ENCODE results near the gene BLCAP.

The BLCAP gene

DNA sequence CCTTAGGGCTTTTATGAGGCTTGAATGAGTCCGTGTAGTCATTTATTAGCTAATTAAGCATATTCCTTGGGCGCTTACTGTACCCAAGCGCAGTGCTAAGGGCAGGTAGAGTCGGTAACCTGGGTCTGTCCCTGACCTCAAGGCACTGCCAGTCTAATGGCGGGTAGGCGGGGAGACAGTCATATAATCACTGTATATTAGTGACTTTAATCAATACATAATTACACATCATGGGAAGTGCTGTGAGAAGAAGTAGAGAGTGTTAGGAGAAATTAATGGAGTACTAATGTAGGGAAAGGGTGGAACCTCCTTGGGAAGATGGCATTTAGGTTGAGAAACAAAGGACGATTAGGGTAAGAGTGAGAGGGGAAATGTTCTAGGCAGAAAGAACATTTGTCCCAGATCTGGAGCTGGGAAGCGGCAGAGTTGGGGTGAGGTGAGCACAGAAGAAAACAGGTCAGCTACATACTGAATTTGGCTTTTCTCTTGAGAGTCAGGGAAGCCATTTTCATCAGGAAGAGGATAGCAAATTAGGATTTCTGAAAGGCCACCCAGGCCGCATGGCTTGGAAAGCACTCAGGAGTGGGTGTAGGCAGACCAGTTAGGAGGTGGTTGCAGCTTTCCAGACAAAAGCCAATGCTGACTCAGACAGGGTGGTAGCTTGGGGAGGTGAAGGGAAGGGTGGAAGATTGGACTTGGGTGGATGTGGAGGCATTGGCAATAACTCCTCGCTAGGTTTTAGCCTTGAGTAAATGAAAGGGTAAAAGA lies 954 bp upstream of the BLCAP start:
- DNase-seq = no peak

DNA sequence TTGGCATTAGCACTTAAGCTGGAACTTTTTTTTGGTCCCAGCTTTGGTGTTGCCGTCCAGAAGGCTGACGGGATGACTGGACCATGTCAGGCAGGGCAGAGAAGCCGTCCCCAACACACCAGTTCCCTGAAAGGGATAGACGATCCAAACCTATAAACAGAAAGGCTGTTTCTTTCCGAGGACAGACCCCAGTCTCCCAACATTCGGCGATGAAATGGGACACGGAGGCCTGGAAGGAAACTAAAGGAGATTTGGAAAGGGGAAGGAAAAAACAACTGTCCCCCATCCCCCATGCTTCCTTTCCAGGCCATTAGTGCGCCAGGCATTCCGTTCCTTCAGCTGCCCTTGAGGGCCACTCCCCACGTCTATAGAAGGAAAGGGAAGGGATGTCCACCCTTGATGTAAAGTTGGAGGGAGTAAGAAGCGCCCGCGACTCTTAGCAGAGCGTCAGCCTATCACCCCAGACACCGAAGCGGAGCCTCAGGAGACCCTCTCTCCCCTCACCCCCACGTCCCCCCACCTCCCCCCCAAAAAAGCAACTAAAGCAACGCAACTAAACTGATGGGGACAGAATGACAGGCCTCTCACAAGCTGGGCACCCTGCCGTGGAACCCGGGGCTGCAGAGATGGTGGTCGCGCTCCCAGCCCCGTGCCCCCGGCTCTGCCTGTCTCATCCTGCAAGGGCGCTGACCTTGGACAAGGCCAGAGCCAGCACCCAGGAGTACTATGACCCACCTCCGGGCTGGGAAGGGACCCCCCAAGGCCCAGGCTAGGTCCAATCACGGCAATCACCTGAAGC lies 638 bp downstream of the BLCAP start:
- DNase-seq = no peak

- no peak for DNase-seq
These were observed 1.3 kb downstream of the BLCAP start for GRCh38 chr20:37526238-37526838.

- no peak for DNase-seq
These were observed 1.9 kb downstream of the BLCAP start for GRCh38 chr20:37525810-37526209.

DNA sequence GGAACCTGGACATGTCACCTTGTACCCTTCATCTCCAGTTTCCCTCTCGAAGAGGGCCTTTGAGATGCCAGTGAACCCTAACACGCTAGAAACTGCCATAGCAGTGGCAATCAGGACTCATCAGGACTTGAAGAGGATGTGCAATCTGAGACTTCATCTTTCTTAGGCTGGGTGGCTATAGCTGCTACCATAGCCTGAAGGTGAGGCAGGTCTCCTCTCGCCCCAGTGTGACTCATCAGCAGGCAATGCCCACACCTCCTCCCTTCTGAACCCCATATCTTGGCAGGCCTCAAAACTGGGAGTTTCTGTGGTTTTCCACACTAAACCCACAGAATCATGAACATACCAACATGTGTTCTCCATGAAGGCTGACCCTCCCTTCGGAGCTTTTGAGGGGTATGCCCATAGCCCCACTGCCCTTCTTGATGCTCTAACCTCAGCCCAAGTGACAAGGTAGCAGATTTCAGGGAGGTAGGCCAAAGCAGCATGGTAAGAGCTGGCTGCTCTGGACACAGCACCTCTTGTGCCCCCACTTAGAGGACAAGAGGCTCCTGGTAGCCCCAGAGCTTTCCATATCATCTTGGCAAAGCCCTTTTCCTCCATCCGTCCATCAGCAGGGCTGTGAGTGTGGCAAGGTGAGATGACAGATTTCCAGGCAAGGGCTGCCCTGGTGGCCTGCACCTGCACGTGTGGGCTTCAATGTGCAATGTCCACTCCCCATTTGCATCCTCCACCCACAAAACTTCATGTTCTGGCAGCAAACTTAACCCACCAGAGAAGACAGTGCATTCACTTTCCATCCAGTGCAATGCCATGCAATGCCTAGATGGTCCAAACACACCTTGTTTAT lies 2.6 kb downstream of the BLCAP start:
- no peak for DNase-seq

DNA sequence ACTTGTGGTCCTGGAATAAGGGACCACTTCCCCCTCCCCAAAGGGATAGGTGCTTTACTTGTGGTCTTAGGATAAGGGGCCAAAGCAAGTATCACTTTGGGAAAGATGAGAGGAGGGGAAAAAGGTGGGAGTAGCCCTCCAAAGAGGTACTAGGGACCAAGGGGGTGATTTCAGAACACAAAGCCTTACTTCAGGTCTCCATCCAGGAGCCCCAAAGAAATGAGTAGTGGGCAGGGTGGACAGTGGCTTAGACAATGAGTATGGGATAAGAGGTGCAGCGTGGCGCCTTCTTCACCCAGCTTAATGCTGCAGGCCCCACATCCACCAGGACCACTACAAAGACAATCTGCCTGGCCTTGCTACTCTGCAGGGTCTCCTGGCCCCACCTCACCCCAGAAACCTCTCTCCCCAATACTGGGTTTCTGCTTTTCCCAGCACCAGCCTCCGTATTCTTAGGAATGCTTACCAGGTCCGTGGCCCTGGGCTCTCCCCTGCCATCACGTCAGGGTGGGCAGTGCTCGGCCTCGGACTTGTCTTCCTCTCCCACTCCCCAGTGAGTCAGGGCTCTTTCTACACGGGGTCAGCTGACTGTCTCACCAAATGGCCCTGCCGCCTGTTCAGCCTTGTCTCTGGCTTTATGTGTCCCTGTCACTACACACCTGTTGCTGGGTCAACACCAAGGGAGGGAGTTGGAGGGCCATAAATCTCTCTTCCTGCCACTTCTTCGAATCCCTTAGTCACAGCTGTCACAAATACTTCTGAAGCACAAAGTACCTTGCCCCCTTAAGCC lies 3.6 kb downstream of the BLCAP start:
- DNase-seq = no peak

DNA sequence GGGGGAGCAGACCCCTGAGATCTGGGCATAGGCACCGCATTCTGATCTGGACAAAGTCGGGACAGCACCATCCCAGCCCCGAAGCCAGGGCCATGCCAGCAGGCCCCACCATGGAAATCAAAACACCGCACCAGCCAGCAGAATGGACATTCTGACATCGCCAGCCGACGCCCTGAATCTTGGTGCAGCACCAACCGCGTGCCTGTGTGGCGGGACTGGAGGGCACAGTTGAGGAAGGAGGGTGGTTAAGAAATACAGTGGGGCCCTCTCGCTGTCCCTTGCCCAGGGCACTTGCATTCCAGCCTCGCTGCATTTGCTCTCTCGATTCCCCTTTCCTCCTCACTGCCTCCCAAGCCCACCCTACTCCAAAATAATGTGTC lies 4.7 kb downstream of the BLCAP start:
- DNase-seq = no peak

DNA sequence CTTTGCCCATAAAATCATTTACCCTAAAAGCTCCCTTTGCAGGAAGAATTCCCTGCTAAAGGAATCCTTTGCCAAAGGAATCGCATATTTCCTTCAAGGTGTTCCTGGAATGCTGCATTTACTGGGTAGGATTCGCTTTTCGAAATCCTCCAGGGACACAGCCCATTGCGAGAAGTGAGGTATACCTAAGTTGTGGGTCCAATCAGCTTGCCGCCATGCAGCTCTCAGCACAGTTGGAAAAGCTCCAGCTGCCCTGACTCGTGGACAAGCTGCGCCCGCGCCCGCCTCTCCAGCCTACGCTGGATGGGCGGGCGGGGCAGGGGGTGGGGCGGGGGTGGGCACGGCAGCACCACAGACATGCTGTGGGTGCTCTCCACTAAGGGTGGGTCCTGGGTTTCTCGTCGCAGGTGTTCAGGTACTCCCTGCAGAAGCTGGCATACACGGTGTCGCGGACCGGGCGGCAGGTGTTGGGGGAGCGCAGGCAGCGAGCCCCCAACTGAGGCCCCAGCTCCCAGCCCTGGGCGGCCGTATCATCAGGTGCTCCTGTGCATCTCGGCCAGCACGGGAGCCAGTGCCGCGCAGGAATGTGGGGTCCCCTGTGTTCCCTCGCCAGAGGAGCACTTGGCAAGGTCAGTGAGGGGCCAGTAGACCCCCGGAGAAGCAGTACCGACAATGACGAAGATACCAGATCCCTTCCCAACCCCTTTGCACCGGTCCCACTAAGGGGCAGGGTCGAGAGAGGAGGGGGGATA lies 5.2 kb downstream of the BLCAP start:
- DNase-seq = no peak

DNA sequence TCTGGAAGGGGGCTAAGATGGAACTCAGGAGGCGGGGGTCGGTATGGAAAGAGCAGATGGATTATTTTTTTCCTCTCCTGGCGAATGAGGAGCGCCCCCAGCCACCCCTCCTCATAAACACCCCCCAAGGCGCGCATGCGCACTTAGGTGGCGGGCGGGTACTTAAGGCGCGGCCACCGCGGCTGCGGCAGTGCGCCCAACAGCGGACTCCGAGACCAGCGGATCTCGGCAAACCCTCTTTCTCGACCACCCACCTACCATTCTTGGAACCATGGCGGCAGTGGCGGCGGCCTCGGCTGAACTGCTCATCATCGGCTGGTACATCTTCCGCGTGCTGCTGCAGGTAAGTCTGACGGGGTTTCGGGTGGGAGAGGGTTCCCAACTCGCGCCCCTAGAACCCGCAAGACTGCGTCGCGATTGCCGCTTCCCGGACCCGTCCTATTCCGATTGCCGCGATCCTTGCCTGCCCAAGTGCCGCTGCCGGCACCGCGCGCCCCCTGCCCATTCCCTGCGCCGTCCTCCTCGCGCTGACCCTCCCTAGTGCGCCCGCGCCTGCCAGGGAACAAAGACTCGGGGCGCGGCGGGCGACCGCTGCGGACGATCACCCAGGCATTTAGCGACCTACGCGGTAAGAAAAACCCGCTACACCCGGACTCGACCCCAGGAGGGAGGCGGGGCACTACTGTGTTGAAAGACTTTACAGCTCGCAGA lies 6.5 kb downstream of the BLCAP start, which contains the start of gene NNAT:
Gene NNAT (plus strand): TSS at position 190 of the 711 bp plus-strand sequence. CDS start 82 bp downstream, at position 272.
- DNase-seq = no peak

- no peak for DNase-seq
These were observed 7.2 kb downstream of the BLCAP start for GRCh38 chr20:37520419-37520955.

GRCh38 chr20:37519508-37520418 lies 7.9 kb downstream of the BLCAP start:
- peak; percentile 88 for DNase-seq

- peak; percentile 45 for DNase-seq
These were observed 8.8 kb downstream of the BLCAP start for GRCh38 chr20:37518606-37519507.

DNA sequence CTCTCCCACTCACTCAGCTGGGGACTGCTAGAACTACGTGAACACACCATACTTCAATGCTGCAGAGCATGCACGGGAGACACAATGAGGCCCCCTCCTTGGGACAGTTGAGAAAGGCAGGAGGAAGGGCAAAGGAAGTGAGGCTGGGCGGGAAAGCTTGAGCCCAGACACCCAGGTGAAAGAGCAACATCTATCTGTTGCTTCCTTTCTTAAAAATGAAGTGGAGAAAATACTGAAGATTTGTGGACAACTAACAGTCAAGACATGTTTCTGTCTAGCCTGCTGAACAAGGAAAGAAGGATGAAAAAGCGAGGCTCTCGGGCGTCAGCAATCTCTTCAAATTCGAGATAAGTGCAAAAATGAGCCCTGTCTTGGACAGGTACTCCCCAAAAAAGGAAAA lies 9.6 kb downstream of the BLCAP start:
- DNase-seq = no peak

- no peak for DNase-seq
These were observed 10.6 kb downstream of the BLCAP start for GRCh38 chr20:37516811-37517750.

DNA sequence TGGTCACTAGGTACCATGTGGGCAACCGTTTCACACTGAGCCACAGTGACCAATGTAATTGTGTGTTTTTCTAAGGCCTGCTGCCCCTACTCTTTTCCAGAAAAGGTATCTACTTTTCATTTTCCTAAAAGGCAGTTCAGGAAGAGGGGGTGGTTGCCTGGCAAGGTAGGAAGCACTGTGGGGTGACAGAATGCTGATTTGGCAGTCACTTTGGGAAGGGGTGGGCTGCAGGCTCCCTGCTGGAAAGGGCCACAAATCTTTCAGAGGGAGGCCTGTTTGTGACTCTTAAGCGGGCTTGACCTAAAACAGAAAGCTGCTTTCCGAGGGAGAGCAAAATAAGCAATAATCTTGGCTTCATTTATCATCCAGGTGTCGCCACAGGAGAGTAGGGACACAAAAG lies 11.8 kb downstream of the BLCAP start:
- DNase-seq = peak; percentile 28

- no peak for DNase-seq
These were observed 13.8 kb downstream of the BLCAP start for GRCh38 chr20:37513779-37514359.
